ENCODE data around the gene IQCE.
A peak's percentile ranks its signal among the peaks of the same experiment; 100 is the strongest.

IQCE gene

DNA sequence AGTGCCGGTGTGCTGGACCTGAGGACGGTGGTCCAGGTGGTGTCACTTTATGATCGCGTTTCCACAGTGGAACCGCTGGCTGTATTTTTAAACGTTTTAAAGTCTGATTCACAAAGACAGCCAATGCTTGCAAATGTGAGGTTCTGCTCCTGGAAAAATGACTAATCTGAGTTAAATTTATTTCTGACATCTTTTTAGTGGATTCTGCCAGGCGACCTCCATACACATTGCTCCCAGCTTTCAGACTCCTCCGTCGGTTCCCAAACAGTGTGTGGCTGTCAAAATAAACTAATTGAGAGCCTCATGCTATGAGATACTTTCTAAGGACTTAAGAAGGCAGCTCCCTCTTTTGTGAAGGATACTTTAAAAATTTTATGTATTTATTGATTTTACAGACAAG is 60.3 kb downstream of the IQCE start:
- DNase-seq (ENCODE audit: low spot score), result peak; percentile 52

DNA sequence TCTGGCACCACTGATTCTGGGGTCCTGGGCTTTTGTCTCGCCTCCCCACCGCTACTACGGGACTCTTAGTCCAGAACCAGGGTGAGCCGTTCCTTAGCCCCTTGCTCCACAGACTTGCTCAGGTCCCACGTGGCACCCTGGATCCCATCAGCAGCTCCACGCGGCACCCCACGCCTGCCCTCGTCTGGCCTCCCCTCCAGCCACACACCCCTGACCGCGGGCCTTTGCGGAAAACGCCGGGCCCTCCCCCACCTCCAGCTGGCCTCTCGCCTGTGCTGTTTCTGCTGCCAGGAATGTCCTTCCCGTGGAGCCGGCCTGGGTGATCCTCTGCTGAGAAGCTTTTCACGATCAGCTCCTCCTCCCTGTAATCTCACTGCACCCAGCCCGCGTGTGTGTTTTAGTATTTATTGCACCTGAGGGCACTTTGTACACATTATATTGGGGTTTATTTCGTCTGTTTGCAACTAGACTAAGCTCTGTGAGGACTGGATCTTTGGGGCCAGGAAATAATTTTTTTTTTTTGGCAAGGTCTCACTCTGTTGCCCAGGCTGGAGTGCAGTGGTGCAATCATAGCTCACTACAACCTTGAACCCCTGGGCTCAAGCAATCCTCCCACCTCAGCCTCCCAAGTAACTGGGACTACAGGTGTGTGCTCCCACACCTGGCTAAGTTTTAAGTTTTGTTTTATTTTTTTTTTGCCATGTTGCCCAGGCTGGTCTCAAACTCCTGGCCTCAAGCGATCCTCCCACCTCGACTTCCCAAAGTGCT is 62.5 kb downstream of the IQCE start:
- DNase-seq (ENCODE audit: low spot score), result peak; percentile 62

DNA sequence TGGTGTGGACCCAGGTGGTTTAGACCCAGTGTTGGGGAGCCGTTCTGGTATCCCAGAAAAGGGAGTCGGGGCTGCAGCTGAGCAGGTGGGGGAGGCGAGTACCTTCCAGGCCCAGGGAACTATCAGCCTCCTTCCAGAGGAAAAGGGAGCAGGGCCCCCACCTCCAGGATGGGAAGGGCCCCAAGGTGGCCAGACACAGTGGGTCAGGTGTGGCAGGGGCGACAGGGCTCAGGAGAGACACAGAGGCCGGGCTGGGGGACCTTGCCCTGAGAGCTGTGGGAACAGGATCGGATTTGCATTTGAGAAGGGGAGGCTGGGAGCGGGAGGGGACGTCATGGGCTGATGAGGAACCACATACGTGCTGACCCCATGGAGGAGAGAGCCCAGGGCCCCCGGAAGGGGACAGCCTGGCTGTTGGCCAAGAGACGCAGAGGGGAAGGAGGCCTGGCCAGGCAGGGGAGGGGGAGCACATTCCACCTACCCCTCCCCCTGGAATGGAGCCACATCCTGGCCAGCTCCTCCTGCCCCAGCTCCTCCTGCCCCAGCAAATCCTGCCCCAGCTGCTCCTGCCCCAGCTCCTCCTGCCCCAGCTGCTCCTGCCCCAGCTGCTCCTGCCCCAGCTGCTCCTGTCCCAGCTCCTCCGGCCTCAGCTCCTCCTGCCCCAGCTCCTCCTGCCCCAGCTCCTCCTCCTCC is 63.3 kb downstream of the IQCE start:
- DNase-seq (ENCODE audit: low spot score), result no peak

DNA sequence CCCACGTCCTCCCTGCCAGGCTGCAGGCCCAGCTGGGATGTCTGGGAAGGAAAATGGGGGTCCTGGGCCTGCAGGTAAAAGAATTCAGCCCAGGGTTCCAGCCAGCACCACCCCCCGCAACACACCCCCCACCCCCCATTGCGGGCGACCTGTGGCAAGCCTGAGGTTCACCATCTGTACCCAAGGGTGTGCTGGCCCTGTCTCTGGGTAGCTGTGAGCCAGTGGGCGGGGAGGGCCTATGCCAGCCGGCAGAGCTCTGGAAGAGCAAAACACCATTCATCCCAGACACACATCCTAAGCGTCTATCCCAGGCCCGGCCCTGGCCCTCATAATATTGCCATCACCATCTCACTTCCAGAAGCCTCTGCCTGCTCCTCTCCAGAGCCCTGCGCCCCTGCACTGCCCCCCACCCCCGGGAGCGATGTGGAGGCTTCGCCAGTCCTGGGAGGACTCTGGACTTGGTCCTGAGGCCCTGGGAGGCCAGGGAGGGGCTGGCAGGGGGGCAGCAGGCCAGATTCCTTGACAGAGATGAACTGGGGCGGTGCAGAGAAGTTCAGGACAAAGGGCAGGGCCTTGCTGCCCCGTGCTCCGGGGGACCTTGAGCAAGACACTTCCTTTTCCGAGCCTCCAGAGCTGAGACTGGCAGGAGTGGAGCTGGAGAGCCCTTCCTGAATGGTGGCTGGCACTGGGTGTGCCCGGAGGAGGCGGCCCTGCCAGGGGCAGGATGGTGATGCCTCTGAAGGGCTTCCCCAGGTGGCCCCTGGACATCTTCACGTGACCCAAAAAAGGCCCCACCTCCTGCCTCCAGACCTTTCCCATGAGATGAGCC is 64.3 kb downstream of the IQCE start:
- no peak for DNase-seq (ENCODE audit: low spot score)

DNA sequence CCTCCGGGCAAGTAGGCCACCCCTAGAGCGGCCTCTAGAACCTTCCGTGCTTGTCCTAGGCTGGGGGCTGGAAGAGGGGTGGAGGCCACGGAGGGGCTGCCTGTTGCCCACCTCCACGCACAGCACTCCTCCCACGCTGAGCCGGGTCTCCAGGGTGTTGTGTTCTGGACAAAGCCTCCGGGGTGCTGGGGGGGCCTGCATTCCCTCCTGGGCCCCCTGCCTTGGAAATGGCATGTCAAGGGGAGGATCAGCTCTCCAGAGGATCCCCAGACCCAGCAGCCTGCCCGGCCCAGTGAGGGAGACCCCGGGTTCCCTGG is 64.9 kb downstream of the IQCE start:
- no peak for DNase-seq (ENCODE audit: low spot score)

DNA sequence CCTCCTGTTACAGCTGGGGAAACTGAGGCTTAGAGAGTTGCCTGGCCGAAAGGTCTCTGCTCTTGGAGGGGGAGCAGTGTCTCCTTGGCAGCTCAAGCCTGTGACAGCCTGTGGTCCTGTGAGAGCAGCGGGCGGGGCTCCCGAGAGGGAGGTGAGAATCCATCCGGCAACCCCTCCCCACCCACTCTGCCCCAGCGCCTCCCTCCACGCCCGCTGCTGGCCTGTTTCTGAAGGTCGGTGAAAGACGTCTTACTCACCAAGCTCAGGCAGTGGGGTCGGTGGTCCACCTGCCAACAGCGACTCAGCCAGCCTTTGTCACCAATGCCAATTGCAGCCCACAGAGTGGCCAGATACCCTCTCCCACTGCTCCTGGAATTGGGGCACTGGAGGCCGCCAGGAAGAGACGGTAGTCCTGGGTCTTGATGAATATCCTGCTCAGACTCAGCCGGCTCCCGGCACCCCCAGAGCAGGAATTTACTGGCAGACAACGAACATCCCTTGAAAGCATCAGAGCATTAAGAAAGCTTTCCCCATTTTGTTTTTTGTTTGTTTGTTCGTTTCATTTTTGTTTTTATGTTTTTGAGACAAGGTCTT is 65.6 kb downstream of the IQCE start:
- no peak for DNase-seq (ENCODE audit: low spot score)

DNA sequence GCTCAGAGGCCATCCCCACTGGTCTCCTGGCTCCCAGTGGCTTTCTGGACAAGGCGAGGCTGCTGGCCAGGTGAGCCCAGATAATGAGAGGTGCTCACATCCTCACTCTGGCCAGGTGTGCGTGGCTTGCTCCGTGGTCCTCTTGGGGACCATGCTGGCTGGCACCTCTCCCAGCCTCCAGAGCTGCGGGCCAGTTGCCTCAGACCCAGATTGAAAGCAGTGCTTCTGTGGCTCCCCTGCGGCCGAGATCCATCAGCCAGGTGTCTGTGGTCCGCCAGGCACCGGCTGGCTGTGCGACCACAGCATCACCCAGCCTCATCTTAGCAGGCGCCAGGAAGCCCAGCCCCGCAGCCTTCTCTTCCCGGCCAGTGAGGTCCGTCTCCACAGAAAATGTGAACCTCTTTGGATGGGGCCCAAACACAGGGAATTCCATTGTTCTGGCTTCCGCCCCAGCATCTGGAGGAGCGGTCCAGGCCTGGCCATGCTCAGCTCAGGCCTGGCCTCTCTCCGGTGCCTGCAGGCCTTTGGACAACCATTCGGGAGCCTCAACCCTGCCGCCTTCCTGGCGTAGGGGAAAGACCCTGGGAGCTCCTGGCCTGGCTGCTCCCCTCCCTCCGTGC is 67.8 kb downstream of the IQCE start:
- peak; percentile 60 for DNase-seq (ENCODE audit: low spot score)

DNA sequence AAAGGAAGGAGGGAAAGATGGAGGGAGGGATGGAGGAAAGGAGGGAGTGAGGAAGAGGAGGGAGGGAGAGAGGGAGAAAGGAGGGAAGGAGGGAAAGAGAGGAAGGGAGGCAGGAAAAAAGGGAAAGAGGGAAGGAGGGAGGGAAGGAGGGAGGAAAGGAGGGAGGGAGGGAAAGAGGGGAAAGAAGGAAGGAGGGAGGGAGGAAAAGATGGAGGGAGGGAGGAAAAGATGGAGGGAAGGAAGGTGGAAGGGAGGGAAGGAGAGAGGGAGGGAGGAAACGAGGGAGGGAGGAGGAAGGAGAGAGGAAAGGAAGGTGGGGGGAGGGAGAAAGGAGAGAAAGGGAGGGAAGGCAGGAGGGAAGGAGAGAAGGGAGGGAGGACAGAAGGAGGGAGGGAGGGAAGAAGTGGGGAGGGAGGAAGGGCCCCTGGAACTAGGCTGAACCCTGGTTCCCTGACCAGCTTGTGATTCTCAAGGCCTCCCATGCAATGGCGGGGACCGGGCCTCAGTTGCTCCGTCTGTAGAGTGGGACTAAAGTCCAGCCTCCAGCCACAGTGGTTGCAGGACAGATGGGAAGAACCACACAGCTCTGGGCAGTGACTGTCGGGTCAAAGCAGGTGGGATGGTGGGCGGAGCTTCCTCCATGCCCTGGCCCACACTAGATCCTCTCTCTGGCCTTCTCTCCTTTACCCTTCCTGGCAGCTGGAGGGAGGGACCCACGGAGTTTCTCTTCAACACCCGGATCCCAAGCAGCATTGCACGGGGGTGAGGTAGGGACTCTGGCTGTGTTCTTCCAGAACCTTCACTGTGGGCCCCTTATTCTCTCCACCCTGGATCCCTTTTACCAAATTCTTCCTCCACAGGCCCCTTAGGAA is 68.7 kb downstream of the IQCE start:
- no peak for DNase-seq (ENCODE audit: low spot score)

DNA sequence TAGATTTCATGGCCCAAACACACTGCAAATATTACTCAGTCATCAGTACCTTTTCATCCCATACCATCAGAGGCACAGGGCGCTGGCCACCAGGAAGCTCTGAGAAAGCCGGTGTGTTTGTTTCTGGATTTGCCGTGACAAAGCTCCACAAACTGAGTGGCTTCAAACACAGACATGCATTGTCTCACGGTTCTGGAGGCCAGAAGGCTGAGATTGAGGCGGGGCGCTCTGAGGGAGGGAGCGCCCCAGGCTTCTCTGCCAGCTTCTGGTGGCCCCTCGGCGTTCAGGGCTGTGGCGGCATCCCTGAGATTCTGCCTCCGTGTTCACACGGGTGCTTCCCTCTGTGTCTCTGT is 69.3 kb downstream of the IQCE start:
- DNase-seq (ENCODE audit: low spot score), result no peak

DNA sequence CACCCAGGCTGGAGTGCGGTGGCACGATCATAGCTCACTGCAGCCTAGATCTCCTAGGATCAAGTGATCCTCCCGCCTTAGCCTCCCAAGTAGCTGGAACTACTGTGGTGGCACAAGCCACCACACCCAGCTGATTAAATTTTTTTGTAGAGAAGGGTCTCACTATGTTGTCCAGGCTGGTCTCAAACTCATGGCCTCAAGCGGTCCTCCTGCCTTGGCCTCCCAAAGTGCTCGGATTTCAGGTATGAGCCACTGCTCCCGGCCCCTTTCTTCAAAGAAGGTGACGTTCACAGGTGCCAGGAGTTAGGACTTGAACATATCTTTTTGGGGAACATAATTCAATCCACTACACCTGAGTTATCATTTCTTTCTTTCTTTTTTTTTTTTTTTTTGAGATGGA is 70.1 kb downstream of the IQCE start:
- no peak for DNase-seq (ENCODE audit: low spot score)

DNA sequence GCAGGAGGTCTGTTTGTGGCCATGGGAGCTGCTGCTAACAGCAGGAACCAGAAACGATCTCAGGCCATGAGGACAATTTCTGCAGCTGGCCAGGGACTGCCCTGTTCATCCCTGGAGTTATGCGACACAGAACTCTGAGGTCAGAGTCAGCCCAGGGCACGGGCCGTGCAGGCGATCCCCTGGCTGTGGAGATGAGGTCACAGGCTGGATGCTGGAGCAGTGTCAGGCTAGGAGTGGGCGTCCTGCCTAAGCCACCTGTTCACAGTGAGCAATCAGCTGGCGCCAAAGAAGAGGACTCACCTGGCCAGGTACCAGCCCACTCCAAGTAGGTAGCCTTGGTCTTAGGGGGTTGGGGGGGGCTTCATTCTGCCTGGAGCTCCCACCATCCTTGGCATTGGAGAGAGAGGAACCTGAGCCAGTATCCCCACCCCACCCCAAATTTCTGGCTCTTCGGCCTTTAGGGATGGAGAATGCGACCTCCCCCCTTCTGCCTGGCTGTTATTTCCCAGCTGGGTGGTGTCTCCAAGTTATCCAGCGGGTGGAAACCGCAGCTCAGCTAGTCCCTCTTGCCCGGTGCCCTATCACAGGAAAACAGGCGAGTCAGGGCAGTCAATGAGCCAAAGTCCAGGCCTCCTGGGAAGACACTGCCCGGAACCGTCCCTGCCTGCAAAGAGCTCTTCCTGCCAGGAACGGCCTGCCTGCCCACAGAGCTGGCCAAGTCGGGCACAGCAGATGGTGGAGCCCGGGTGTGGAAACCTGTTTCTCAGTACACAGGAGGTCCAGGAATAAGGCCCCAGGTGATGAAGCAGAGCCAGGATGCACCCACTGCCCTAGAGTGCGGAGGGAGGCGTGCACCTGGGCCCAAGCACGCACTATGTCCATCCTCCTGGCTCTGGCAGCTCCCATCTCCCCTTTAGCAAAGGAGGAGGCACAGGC is 71.2 kb downstream of the IQCE start:
- DNase-seq (ENCODE audit: low spot score), result no peak

DNA sequence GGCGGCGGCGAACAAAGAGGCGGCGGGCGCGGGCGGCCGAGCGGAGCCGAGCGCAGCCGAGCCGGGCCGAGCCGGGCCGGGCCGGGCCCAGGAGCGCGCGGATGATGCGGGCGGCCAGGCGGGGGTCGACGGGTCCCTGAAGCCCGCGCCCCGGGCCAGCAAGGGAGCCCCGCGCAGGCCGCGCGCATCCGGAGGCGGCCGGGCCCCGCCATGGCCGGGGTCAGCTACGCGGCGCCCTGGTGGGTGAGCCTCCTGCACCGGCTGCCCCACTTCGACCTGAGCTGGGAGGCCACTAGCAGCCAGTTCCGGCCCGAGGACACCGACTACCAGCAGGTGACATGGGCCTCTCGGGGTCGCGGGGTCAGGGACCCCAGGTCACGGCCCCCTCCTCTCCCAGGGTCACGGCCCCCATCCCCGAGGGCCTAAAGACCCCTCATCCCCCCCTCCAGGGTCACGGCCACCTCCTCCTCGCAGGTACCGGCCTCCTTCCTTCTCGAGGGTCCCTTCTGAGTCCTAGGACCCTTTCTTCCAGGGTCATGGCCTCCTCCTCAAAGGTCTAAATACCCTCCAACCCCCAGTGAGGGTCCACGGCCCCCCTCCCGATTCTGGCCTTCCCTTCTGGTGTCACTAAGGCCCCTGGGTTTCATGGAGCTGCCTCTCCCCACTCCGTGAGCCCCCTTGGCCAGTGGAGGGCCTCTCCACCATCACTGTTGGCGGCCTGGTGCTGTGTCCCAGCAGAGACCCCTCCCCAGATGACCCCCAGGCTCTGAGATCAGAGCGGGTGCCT is 73.4 kb downstream of the IQCE start, which contains the start of gene TTYH3:
TSS of gene TTYH3 (plus strand) at position 41 of the 787 bp plus-strand sequence. CDS start at position 211, 170 bp downstream.
- DNase-seq (ENCODE audit: low spot score), result no peak

DNA sequence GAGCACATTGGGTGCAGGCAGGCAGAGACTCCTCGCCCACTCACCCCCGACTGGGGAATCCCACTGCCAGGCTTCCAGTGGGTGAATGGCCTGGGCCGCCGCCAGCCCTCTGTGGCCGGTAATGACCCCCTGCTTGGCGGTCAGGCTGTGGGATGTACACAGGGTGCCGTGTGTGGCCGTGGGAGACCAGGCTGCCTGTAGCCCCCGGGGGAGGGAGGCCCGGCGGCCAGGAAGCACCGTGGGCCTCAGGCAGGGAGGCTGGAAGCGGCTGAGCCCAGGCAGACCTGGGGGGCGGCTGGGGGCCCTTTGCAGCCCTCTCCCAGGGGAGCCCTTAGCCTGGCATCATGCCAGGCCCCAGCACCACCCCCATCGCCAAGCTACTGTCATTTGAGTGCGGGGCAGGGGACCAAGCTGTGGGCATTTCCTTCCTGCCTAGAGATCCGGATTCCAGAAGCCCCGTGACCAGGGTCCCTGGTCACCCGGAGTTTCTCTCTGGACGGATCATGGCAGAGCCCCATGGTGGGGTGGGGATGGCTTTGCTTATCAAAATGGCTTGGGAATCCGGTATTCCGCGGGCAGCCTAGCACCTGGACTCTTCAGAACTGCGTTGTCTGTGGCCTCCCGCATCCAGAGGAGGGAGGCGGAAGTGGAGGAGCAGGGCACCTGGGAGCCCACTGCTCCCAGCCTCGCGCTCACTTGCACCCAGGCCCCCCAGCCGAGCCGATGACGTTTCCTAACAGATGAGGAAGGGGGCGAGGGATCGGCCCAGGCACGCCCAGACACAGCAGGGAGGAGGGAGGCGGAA is 74.2 kb downstream of the IQCE start:
- DNase-seq (ENCODE audit: low spot score), result peak; percentile 51

DNA sequence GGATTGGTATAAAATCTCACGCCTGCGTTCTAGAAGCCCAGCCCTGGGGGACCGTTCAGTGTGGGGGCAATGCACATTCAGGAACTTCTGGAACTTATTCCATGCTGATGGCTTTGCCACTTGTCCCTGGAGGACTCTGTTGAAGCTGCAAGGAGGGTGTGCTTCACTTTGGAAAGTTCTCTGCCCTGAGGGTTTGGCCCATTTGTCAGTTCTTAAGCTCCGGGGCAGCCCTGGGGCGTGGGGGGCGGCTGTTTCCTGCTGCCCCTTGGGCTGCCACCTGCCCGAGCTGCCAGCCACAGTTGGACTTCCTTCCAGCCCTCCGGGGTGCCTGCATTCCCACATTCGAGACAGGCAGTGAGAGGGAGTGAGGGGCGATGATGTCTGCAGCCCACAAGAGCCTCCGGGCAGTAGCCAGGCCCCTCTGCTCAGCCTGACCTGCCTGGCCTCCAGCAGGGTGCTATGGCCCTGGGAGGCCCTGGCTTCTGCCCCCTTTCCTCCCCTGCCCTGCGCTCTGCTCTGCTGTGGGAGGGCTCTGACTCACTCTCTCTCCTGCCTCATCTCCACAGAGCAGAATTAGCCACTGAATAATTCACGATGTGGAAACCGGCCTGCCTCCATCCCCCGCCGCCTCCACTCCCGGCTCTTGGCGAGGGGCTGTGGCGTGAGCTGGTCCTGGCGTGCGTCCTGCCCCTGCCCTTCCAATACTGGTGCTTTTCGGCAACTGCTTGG is 74.9 kb downstream of the IQCE start:
- peak; percentile 88 for DNase-seq (ENCODE audit: low spot score)

DNA sequence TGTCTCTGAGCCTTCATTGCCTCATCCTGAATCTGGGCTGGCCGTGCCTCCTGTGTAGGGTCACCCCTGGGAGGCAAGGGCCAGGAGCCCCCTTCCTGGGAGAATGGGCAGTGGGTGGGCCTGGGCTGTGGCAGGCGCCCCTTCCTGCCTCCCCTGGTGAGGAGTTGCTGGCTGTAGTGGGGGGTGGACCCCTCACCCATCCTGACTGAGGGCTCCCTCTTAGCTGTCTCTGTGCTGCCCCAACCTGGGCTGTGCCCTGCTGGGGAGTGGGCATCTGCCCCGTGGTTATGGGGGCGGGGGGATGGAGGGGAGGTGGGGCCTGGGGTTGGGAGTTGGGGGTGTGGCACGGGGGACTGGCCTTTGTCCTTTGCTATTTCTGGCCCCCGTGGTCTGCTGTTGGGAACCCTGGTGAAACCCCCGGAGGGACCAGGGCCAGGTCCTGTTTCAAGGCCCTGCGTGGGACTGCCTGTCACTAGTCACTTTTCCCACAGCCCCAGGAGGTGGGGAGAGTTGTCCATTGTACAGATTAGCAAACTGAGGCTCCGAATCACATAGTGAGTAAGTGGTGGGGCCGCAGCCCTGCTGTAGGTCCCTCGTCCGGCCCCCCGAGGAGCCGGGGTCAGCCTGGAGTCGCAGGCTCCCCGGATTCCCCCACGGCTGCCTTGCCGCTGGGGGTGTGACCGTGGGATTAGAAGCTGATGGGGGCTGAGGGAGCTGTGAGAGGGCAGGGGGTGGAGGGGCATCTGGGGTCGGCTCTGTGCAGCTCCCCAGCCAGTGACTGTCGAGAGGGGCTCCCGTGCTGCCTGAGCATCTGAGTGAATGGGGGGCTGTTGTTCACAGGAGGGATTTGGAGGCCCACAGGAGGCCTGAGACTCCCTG is 75.7 kb downstream of the IQCE start:
- DNase-seq (ENCODE audit: low spot score), result no peak

DNA sequence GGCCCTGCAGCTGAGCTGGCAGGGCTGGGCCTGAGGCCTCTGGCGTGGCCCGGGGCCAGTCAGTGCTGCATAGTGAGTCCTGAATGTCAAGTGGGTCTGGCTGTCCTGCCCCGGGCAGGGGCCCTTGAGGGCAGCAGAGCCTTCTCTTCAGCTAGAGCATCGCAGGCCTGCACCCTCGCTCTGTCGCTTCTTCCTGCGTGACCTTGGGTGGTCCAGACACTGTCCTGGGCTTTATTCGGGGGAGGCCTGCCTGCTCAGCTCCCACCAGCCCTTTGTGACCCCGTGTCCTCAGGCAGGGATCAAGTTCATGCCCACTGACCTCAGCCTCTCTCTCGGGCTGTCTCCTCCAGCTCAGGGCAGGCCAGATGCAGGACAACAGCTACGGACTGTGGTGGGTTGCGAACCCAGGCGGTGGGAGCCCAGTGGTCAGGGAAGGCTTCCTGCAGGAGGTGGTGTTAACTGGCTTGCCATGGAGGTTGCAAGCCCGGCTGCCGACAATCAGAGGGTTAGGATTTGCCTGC is 76.4 kb downstream of the IQCE start:
- no peak for DNase-seq (ENCODE audit: low spot score)

All from AG20443 (cell line).